Keratinocyte (primary cell): ENCODE measurements around the gene PID1. TPM values are rescaled to one million over a fixed set of nuclear protein-coding genes. Genes with fewer than 3 reads are reported as not detected.

Experiments
- DNase-seq: peaks from one replicate; pipeline ENCODE4 v3.0.0-alpha.2; 2011; ENCODE audit warnings: low read depth, missing footprints, low spot score
- FAIRE-seq: peaks from 2 replicates; lab custom pipeline; 2011; peaks lifted over from hg19 to GRCh38; lab: Jason Lieb, UNC
- H2AFZ ChIP-seq: 2 replicates; pipeline ENCODE4 v1.6.0; 2012; ENCODE audit warnings: low read length, control low read depth, inconsistent platforms; ENCODE audit not compliant: control insufficient read depth
- H3K27ac ChIP-seq: 2 replicates; pipeline ENCODE4 v1.5.1; 2011; ENCODE audit warnings: low read length; ENCODE audit not compliant: control insufficient read depth, insufficient read depth
- H3K27me3 ChIP-seq: 3 replicates; pipeline ENCODE4 v1.6.0; 2011; ENCODE audit warnings: low read length; ENCODE audit not compliant: control insufficient read depth, insufficient read depth; ENCODE audit errors: extremely low read depth
- H3K36me3 ChIP-seq, 2 experiments: 2 replicates in 1 of 2; 3 replicates in 1 of 2; pipeline ENCODE4 v1.5.1; 2011; ENCODE audit warnings: low read length in 2 of 2, mild to moderate bottlenecking in 1 of 2; ENCODE audit not compliant: control insufficient read depth in 2 of 2, insufficient read depth in 2 of 2; ENCODE audit errors: extremely low read depth in 1 of 2
- H3K4me1 ChIP-seq: 3 replicates; pipeline ENCODE4 v1.5.1; 2011; ENCODE audit warnings: low read length; ENCODE audit not compliant: control insufficient read depth, insufficient read depth; ENCODE audit errors: extremely low read depth
- H3K4me2 ChIP-seq: 3 replicates; pipeline ENCODE4 v1.6.0; 2011; ENCODE audit warnings: low read depth, low read length; ENCODE audit not compliant: control insufficient read depth, insufficient read depth; ENCODE audit errors: extremely low read depth
- H3K4me3 ChIP-seq, 3 experiments: fragments of 200-600 bp in 1 of 3; sonication (generic) in 1 of 3; 2 replicates in 2 of 3; 3 replicates in 1 of 3; pipeline ENCODE4 v1.5.1; 2011 to 2016; ENCODE audit warnings: low read length in 3 of 3, mild to moderate bottlenecking in 3 of 3, control low read depth in 2 of 3, inconsistent platforms in 1 of 3, low read depth in 1 of 3, mixed read lengths in 1 of 3, mixed run types in 1 of 3, moderate library complexity in 1 of 3; ENCODE audit not compliant: control insufficient read depth in 2 of 3, insufficient read depth in 2 of 3; ENCODE audit errors: extremely low read depth in 1 of 3
- H3K79me2 ChIP-seq: 2 replicates; pipeline ENCODE4 v1.6.0; 2012; ENCODE audit warnings: low read length; ENCODE audit not compliant: control insufficient read depth, insufficient read depth
- H3K9ac ChIP-seq: 3 replicates; pipeline ENCODE4 v1.6.0; 2011; ENCODE audit warnings: low read length; ENCODE audit not compliant: control insufficient read depth, insufficient read depth; ENCODE audit errors: extremely low read depth
- H3K9me1 ChIP-seq: 3 replicates; pipeline ENCODE4 v1.6.0; 2011; ENCODE audit warnings: low read length; ENCODE audit not compliant: control insufficient read depth, insufficient read depth; ENCODE audit errors: extremely low read depth
- H3K9me3 ChIP-seq: 2 replicates; pipeline ENCODE4 v1.5.1; 2012; ENCODE audit warnings: low read depth, low read length; ENCODE audit not compliant: control insufficient read depth
- H4K20me1 ChIP-seq: 3 replicates; pipeline ENCODE4 v1.6.0; 2011; ENCODE audit warnings: low read length; ENCODE audit not compliant: control insufficient read depth, insufficient read depth; ENCODE audit errors: extremely low read depth
- CTCF ChIP-seq, 3 experiments: IDR thresholded peaks in 1 of 3; conservative IDR thresholded peaks in 1 of 3; optimal IDR thresholded peaks in 1 of 3; 2 replicates in 2 of 3; 3 replicates in 1 of 3; pipeline versions ENCODE3 to v1.5.1; 2011; ENCODE audit warnings: low read length in 3 of 3, mild to moderate bottlenecking in 3 of 3, moderate library complexity in 2 of 3, control low read depth in 1 of 3, inconsistent platforms in 1 of 3; ENCODE audit not compliant: insufficient read depth in 2 of 3; ENCODE audit errors: extremely low read depth in 1 of 3
- EZH2 ChIP-seq: IDR thresholded peaks from one replicate; pipeline ENCODE4 v1.6.1; 2012; ENCODE audit warnings: inconsistent platforms, mild to moderate bottlenecking, low read length, moderate library complexity
- dilution Hi-C: fragments of 300-500 bp; cut with MboI; formaldehyde crosslinking; loops from one replicate; pipeline ENCODE4 v1.7.0; 2020; ENCODE audit warnings: low sequenced_read_pairs; ENCODE audit not compliant: extremely low pct_ligation_motif_present
- polyA plus RNA-seq, 5 experiments: library from polyadenylated mRNA; depleted of rRNA in 3 of 5; stranded (reverse) in 3 of 5; stranded (forward) in 1 of 5; unstranded in 1 of 5; fragments of >200 nt; gene quantifications; 1 replicate in 1 of 5; 2 replicates in 3 of 5; 3 replicates in 1 of 5; pipeline versions ENCODE4 v1.2.1 to v1.2.3, GENCODE V29; 2011 to 2012; ENCODE audit warnings: missing spikeins in 2 of 5, low read depth in 1 of 5, low replicate concordance in 1 of 5

The PID1 gene
- polyA plus RNA-seq, 1 donor (not counting 4 experiments of a cell fraction or from before 2014, with no cell fraction given) = 5.4 TPM

GRCh38 chr2:229071292-229071976 is 199.7 kb downstream of the PID1 start:
- dilution Hi-C loops = no loop called here
- FAIRE-seq = no peak
- Histone ChIP-seq H4K20me1 (no peaks in the 10 kb centered on the region), H3K27me3 (no peaks in the 10 kb centered on the region), H3K9ac (no peak overlapping the region), H3K4me1 (no peaks in the 10 kb centered on the region), H3K4me3 (no peak overlapping the region), H3K27ac (no peak overlapping the region), H3K9me1 (no peaks in the 10 kb centered on the region), H2AFZ (no peak overlapping the region), H3K79me2 (no peaks in the 10 kb centered on the region), H3K4me2 (no peak overlapping the region), H3K9me3 (no peaks in the 10 kb centered on the region), H3K36me3 (no peaks in the 10 kb centered on the region)
- TF ChIP-seq CTCF (optimal IDR thresholded peaks at IDR 0.05 in 1 of 3, IDR thresholded peaks at IDR 0.05 in 1 of 3, conservative IDR thresholded peaks at IDR 0.05 in 1 of 3; ENCODE audit: extremely low read depth in 1 of 3, insufficient read depth in 2 of 3, low read length in 3 of 3) (no peak), EZH2 (no peak)
- DNase-seq = no peak

DNA sequence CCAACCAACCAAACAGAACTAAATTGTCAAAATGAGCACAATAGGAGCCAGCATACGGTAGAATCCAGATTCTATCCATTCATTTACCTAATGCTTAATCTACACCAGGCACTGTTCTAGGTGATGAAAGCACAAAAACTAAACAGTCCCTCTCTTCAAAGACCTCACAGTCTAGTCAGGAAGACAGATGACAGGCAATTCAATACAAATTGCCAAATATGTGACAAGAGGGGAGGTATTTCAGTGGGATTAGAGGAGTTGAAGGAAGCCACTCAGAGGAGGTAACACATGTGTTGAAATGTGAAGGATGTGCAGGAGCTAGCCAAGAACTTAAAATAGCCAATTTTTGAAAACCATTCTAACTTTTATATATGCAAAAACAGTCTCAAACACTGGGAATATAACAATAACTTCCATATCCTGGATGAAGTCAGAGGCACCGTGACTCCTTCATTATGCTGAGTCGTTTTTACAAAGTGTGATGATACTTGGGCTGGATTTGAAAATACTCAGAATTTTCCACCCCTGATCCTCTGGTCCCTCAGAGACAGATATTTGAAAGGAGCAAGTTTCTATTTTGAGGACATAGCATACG is 204.9 kb downstream of the PID1 start:
- FAIRE-seq = no peak
- Histone ChIP-seq H3K9ac (no peak overlapping the region), H3K4me2 (no peak overlapping the region), H4K20me1 (no peaks in the 10 kb centered on the region), H3K9me3 (no peaks in the 10 kb centered on the region), H3K4me3 (no peak overlapping the region), H3K36me3 (no peaks in the 10 kb centered on the region), H3K9me1 (no peaks in the 10 kb centered on the region), H2AFZ (no peak overlapping the region), H3K4me1 (no peaks in the 10 kb centered on the region), H3K27ac (no peak overlapping the region), H3K27me3 (no peaks in the 10 kb centered on the region), H3K79me2 (no peaks in the 10 kb centered on the region)
- DNase-seq = no peak
- dilution Hi-C loops = no loop called here
- TF ChIP-seq CTCF (optimal IDR thresholded peaks at IDR 0.05 in 1 of 3, IDR thresholded peaks at IDR 0.05 in 1 of 3, conservative IDR thresholded peaks at IDR 0.05 in 1 of 3; ENCODE audit: extremely low read depth in 1 of 3, insufficient read depth in 2 of 3, low read length in 3 of 3) = no peak
